A549 (cell line): ENCODE data around the gene ATP1A2. TPM values are rescaled to one million over a fixed set of nuclear protein-coding genes. Genes with fewer than 3 reads are reported as not detected.

Experiments used
- ATAC-seq, 2 experiments: fragments of 200-7000 bp in 1 of 2; fragments of >200 bp in 1 of 2; cut with Nextera tagmentation in 1 of 2; cut with Tn5 transposase in 1 of 2; 3 replicates each; pipeline versions ENCODE4 v1.8.0 to v1.9.1; 2018 to 2020; ENCODE audit warnings: mild to moderate bottlenecking in 1 of 2, moderate library complexity in 1 of 2
- CTCF ChIA-PET: fragments of 300-600 bp; sonication (Branson Sonifier 250); formaldehyde crosslinking; extraction: SDS; loops from one replicate; lab custom pipeline; 2021; ENCODE audit warnings: antibody characterized with exemption, inconsistent platforms; lab: Yijun Ruan, JAX
- POLR2A ChIA-PET: fragments of 350-600 bp; formaldehyde crosslinking; extraction: SDS; loops from one replicate; lab custom pipeline; 2021; ENCODE audit warnings: antibody characterized with exemption, inconsistent platforms; lab: Yijun Ruan, JAX
- DNase-seq, 2 experiments: peaks; one replicate each; pipeline versions ENCODE4 v3.0.0 to v3.0.0-alpha.2; 2011 to 2016; ENCODE audit warnings: low read depth in 1 of 2, low spot score in 1 of 2
- FAIRE-seq: peaks from 2 replicates; lab custom pipeline; 2011; peaks lifted over from hg19 to GRCh38; lab: Jason Lieb, UNC
- H3K27ac ChIP-seq, 2 experiments: fragments of >200 bp; sonication (Bioruptor Twin); formaldehyde crosslinking; 3 replicates each; pipeline ENCODE4 v1.5.1; 2016 to 2017
- H3K4me1 ChIP-seq: fragments of >200 bp; sonication (Bioruptor Twin); formaldehyde crosslinking; 3 replicates; pipeline ENCODE4 v1.6.1; 2016
- H3K4me2 ChIP-seq: fragments of >200 bp; sonication (Bioruptor Twin); formaldehyde crosslinking; 3 replicates; pipeline ENCODE4 v1.6.1; 2016
- H3K4me3 ChIP-seq: fragments of >200 bp; sonication (Bioruptor Twin); formaldehyde crosslinking; 3 replicates; pipeline ENCODE4 v1.5.1; 2016
- H3K9me3 ChIP-seq: fragments of >200 bp; sonication (Bioruptor Twin); formaldehyde crosslinking; 3 replicates; pipeline ENCODE4 v1.6.1; 2016
- BHLHE40 ChIP-seq: IDR thresholded peaks from 2 replicates; pipeline ENCODE4 v1.6.1; 2012; ENCODE audit warnings: low read depth, low read length, inconsistent platforms
- CEBPB ChIP-seq, 2 experiments: fragments of >200 bp in 1 of 2; sonication (Bioruptor Twin) in 1 of 2; formaldehyde crosslinking in 1 of 2; IDR thresholded peaks; 2 replicates each; pipeline ENCODE4 v1.6.1; 2012 to 2016
- CHD2 ChIP-seq: fragments of 150-350 bp; IDR thresholded peaks from 2 replicates; pipeline ENCODE4 v1.6.1; 2014; ENCODE audit warnings: low read length; ENCODE audit not compliant: partially characterized antibody
- EHF ChIP-seq: fragments of 250-450 bp; sonication (Bioruptor Pico); IDR thresholded peaks from 2 replicates; pipeline ENCODE4 v1.5.0; 2020; ENCODE audit warnings: mild to moderate bottlenecking
- EHMT2 ChIP-seq: fragments of 200-600 bp; sonication (generic); IDR thresholded peaks from 2 replicates; pipeline ENCODE4 v1.6.1; 2016; ENCODE audit warnings: antibody characterized with exemption, low read depth, mild to moderate bottlenecking, moderate library complexity
- FOSB ChIP-seq: fragments of 250-450 bp; sonication (Bioruptor Pico); IDR thresholded peaks from 2 replicates; pipeline ENCODE4 v1.5.0; 2020; ENCODE audit warnings: mild to moderate bottlenecking, moderate library complexity
- FOXS1 ChIP-seq: fragments of 250-450 bp; sonication (Bioruptor Pico); IDR thresholded peaks from 2 replicates; pipeline ENCODE4 v1.5.0; 2020; ENCODE audit warnings: mild to moderate bottlenecking, moderate library complexity
- HDAC2 ChIP-seq: fragments of 200-600 bp; sonication (generic); IDR thresholded peaks from 2 replicates; pipeline ENCODE4 v1.6.1; 2016
- HEYL ChIP-seq: fragments of 250-450 bp; sonication (Bioruptor Pico); IDR thresholded peaks from 2 replicates; pipeline ENCODE4 v1.8.0; 2021; ENCODE audit warnings: mild to moderate bottlenecking, moderate library complexity
- KDM1A ChIP-seq: fragments of 200-600 bp; sonication (generic); IDR thresholded peaks from 2 replicates; pipeline ENCODE4 v1.6.1; 2016; ENCODE audit warnings: low read depth, mild to moderate bottlenecking
- KDM5A ChIP-seq: fragments of 200-600 bp; sonication (generic); IDR thresholded peaks from 2 replicates; pipeline ENCODE4 v1.6.1; 2016; ENCODE audit warnings: antibody characterized with exemption, mild to moderate bottlenecking
- MYC ChIP-seq: IDR thresholded peaks from 2 replicates; pipeline ENCODE4 v1.6.1; 2012; ENCODE audit warnings: mild to moderate bottlenecking, inconsistent platforms, low read length, improper control_type of control experiment, borderline replicate concordance
- NFE2L2 ChIP-seq: fragments of 150-350 bp; conservative IDR thresholded peaks from 2 replicates; pipeline ENCODE4 v1.6.1; 2014; ENCODE audit warnings: low read length
- NPAS2 ChIP-seq: fragments of 250-450 bp; sonication (Bioruptor Pico); IDR thresholded peaks from 2 replicates; pipeline ENCODE4 v1.8.0; 2022; ENCODE audit warnings: mild to moderate bottlenecking, moderate library complexity, borderline replicate concordance
- NR3C1 ChIP-seq: fragments of >200 bp; sonication (Bioruptor Twin); formaldehyde crosslinking; IDR thresholded peaks from 3 replicates; pipeline ENCODE4 v1.6.1; 2017
- PHF8 ChIP-seq: fragments of 200-600 bp; sonication (generic); IDR thresholded peaks from 2 replicates; pipeline ENCODE4 v1.6.1; 2016; ENCODE audit warnings: low read depth, mild to moderate bottlenecking, antibody characterized with exemption, moderate library complexity, borderline replicate concordance
- POLR2A ChIP-seq: IDR thresholded peaks from 2 replicates; pipeline ENCODE4 v1.6.1; 2012; ENCODE audit warnings: mild to moderate bottlenecking, low read length
- POLR2AphosphoS2 ChIP-seq: conservative IDR thresholded peaks from 2 replicates; pipeline ENCODE4 v1.6.1; 2012; ENCODE audit warnings: low read length, improper control_type of control experiment, inconsistent platforms
- RCOR1 ChIP-seq: fragments of 150-350 bp; IDR thresholded peaks from 2 replicates; pipeline ENCODE4 v1.6.1; 2014; ENCODE audit warnings: antibody characterized with exemption, low read length, low read depth
- RFX5 ChIP-seq: fragments of 450-650 bp; IDR thresholded peaks from 2 replicates; pipeline ENCODE4 v1.7.1; 2014; ENCODE audit warnings: antibody characterized with exemption, mild to moderate bottlenecking, moderate library complexity
- SREBF2 ChIP-seq: fragments of 450-650 bp; IDR thresholded peaks from 2 replicates; pipeline ENCODE4 v1.6.1; 2014; ENCODE audit warnings: mild to moderate bottlenecking, moderate library complexity
- TFCP2L1 ChIP-seq: fragments of 250-450 bp; sonication (Bioruptor Pico); IDR thresholded peaks from 2 replicates; pipeline ENCODE4 v1.5.0; 2021; ENCODE audit warnings: mild to moderate bottlenecking
- ZNF302 ChIP-seq: fragments of 250-450 bp; sonication (Bioruptor Pico); IDR thresholded peaks from 2 replicates; pipeline ENCODE4 v1.9.0; 2021; ENCODE audit warnings: inconsistent platforms, mild to moderate bottlenecking, moderate library complexity
- WGBS: methylation state at CpG from one replicate; pipeline ENCODE4 v1.1.6; 2017; ENCODE audit errors: missing lambda C conversion rate; 5-methylcytosine and 5-hydroxymethylcytosine counted together
- polyA plus RNA-seq, 4 experiments: library from polyadenylated mRNA; depleted of rRNA in 3 of 4; stranded (reverse); fragments of >200 nt; fragmentation: RNase III in 1 of 4; extraction: RNeasy Plus Mini Kit Qiagen cat#74134 plus additional on column Dnase treatment in 1 of 4; gene quantifications; 2 replicates in 3 of 4; 3 replicates in 1 of 4; pipeline ENCODE4 v1.2.3, GENCODE V29; 2011 to 2017
- TF ChIP-seq, protein P1 (sequence below): fragments of >200 bp; sonication (Bioruptor Twin); formaldehyde crosslinking; IDR thresholded peaks from 3 replicates; pipeline ENCODE4 v1.6.1; 2016
- TF ChIP-seq, protein P2 (sequence below): IDR thresholded peaks from 2 replicates; pipeline ENCODE4 v1.6.1; 2012
- TF ChIP-seq, protein P3 (sequence below): fragments of 450-650 bp; IDR thresholded peaks from 2 replicates; pipeline ENCODE4 v1.6.1; 2014; ENCODE audit warnings: antibody characterized with exemption
- TF ChIP-seq, protein P4 (sequence below): IDR thresholded peaks from 2 replicates; pipeline ENCODE4 v1.6.1; 2012
- TF ChIP-seq, protein P5 (sequence below): fragments of >200 bp; sonication (Bioruptor Twin); formaldehyde crosslinking; IDR thresholded peaks from 3 replicates; pipeline ENCODE4 v1.5.1; 2016

The ATP1A2 gene
- polyA plus RNA-seq, 2 of the 4 experiments (the other 2 are of a cell fraction), result 0.09 TPM; not detected in 1

DNA sequence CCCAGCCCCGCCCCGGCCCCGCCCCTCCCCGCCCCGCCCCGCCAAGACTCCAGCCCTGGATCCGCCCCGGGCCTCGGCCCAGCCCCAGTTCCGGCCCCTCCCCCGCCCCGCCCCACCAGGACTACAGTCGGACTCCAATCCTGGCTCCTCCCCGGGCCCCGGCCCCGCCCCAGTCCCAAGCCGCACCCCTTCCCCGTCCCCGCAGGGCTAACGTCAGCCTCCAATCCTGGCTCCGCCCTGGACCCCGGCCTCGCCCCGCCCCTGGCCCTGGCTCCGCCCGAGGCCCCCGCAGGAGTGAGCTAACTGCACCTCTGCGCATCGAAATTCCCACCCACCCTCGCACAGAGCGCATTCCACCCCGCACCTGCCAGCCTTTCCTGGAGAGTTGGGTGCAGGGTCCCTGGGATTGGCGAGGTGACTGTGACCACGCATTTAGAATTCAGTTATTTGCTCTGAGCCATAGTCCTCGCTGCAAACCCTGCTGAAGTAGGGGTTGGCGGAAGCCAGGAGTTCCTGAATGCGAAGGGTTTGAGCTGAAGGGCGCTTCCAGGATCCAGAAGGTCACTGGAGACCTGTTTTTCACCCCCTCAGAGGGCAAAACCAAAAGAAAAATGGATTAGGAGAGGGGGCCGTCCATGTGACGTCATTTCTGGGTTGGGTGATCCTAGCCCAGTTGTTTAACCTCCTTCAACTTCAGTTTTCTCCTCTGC lies 16.6 kb upstream of the ATP1A2 start:
- no peak for FAIRE-seq
- peak overlapping the region; percentile 97 for H3K4me2 ChIP-seq
- TF ChIP-seq, protein P1, sequence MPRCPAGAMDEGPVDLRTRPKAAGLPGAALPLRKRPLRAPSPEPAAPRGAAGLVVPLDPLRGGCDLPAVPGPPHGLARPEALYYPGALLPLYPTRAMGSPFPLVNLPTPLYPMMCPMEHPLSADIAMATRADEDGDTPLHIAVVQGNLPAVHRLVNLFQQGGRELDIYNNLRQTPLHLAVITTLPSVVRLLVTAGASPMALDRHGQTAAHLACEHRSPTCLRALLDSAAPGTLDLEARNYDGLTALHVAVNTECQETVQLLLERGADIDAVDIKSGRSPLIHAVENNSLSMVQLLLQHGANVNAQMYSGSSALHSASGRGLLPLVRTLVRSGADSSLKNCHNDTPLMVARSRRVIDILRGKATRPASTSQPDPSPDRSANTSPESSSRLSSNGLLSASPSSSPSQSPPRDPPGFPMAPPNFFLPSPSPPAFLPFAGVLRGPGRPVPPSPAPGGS, result no peak
- TF ChIP-seq SREBF2, result no peak
- no peak for TF ChIP-seq NFE2L2
- TF ChIP-seq EHF, result no peak
- no peak for TF ChIP-seq HEYL (CRISPR knock-in tag)
- TF ChIP-seq POLR2A, result peak; percentile 17; the same call in 1 of the 2 replicates
- no peak for TF ChIP-seq EHMT2
- TF ChIP-seq BHLHE40, result no peak
- peak; percentile 36; the same call in 1 of the 2 replicates for TF ChIP-seq PHF8
- TF ChIP-seq TFCP2L1, result no peak
- no peak for TF ChIP-seq NR3C1
- TF ChIP-seq CHD2, result no peak
- TF ChIP-seq NPAS2 (CRISPR knock-in tag), result no peak
- TF ChIP-seq, protein P2, sequence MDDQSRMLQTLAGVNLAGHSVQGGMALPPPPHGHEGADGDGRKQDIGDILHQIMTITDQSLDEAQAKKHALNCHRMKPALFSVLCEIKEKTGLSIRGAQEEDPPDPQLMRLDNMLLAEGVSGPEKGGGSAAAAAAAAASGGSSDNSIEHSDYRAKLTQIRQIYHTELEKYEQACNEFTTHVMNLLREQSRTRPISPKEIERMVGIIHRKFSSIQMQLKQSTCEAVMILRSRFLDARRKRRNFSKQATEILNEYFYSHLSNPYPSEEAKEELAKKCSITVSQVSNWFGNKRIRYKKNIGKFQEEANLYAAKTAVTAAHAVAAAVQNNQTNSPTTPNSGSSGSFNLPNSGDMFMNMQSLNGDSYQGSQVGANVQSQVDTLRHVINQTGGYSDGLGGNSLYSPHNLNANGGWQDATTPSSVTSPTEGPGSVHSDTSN, result 0 out of 2 replicates have a peak, but pooled peaks have one; percentile 3
- TF ChIP-seq FOSB (CRISPR knock-in tag), result no peak
- no peak for TF ChIP-seq HDAC2
- TF ChIP-seq, all 56 proteins: peak for 3
- ChIA-PET POLR2A (no interaction called here), CTCF (interaction anchor here (1.2 to 6.0 kb wide), 4 partner anchors 13 to 193 kb away, joined by 4 to 80 read pairs (median 15); no protein-coding TSS in a partner anchor)
- ATAC-seq (peak; percentile 80 to 89), DNase-seq (peak; percentile 92)
- peak overlapping the region; percentile 74 to 82 for H3K27ac ChIP-seq
- no peaks in the 10 kb centered on the region for H3K9me3 ChIP-seq
- WGBS, result 7% methylated on average over 8 of the region's 40 CpGs
- H3K4me3 ChIP-seq, result peak overlapping the region; percentile 83
- peaks cover 37% of the 10 kb centered on the region for H3K4me1 ChIP-seq

DNA sequence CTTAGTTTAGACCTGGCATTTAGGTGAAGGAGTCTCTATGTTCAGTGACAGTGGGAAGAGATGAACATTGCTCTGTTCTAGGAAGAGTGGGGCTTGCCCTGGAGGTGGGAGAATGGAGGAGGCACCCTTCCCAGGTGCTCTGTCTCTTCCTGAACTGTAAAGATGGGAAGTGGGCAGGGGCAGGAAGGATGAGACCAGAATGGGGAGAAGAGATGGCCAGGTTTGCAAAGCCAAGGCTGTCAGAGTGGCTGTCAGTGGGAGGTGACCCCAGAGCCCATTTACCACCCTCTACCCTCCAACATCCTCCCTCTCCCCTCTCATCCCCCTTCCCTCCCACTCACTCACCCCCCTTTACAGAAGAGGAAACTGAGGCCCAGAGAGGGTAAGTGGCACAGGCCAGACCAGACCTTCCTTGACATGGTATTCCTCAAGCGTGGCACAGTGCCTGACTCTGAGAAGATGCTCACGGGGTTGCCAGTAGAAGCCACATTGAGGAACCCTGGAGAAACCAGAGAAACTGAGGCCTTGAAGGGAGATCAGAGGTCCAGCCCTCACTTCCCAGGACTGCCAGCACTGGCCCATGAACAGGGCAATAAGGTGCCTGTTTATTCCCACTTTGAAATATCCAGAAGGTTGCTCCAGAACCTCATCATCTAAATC lies 15.7 kb upstream of the ATP1A2 start:
- no peak for TF ChIP-seq KDM1A
- no peak for TF ChIP-seq FOSB (CRISPR knock-in tag)
- TF ChIP-seq, protein P3, sequence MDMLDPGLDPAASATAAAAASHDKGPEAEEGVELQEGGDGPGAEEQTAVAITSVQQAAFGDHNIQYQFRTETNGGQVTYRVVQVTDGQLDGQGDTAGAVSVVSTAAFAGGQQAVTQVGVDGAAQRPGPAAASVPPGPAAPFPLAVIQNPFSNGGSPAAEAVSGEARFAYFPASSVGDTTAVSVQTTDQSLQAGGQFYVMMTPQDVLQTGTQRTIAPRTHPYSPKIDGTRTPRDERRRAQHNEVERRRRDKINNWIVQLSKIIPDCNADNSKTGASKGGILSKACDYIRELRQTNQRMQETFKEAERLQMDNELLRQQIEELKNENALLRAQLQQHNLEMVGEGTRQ, result no peak
- no peak for TF ChIP-seq CEBPB (IDR thresholded peaks at IDR 0.05)
- TF ChIP-seq RFX5, result no peak
- no peak for TF ChIP-seq HDAC2
- TF ChIP-seq, protein P4, sequence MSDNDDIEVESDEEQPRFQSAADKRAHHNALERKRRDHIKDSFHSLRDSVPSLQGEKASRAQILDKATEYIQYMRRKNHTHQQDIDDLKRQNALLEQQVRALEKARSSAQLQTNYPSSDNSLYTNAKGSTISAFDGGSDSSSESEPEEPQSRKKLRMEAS, result no peak
- TF ChIP-seq, protein P5, sequence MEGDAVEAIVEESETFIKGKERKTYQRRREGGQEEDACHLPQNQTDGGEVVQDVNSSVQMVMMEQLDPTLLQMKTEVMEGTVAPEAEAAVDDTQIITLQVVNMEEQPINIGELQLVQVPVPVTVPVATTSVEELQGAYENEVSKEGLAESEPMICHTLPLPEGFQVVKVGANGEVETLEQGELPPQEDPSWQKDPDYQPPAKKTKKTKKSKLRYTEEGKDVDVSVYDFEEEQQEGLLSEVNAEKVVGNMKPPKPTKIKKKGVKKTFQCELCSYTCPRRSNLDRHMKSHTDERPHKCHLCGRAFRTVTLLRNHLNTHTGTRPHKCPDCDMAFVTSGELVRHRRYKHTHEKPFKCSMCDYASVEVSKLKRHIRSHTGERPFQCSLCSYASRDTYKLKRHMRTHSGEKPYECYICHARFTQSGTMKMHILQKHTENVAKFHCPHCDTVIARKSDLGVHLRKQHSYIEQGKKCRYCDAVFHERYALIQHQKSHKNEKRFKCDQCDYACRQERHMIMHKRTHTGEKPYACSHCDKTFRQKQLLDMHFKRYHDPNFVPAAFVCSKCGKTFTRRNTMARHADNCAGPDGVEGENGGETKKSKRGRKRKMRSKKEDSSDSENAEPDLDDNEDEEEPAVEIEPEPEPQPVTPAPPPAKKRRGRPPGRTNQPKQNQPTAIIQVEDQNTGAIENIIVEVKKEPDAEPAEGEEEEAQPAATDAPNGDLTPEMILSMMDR, result no peak
- no peak for TF ChIP-seq NR3C1
- TF ChIP-seq, protein P1, result no peak
- no peak for TF ChIP-seq POLR2AphosphoS2
- TF ChIP-seq ZNF302, result no peak
- no peak for TF ChIP-seq KDM5A
- no peak for TF ChIP-seq EHF
- no peak for TF ChIP-seq FOXS1 (CRISPR knock-in tag)
- no peak for TF ChIP-seq RCOR1
- TF ChIP-seq MYC, result no peak
- no peak for TF ChIP-seq EHMT2
- no peak for DNase-seq
- FAIRE-seq, result no peak
- H3K27ac ChIP-seq, result 0 out of 6 replicates have a peak overlapping the region, but pooled peaks of 1 of the 2 experiments have one; percentile 11
- ChIA-PET POLR2A (no interaction called here), CTCF (interaction anchor here (1.0 to 12.1 kb wide), 23 partner anchors 14 to 277 kb away, joined by 4 to 222 read pairs (median 22); partner anchors contain the start of genes ATP1A2, CASQ1, KCNJ9 and PEA15)
- no peak overlapping the region for H3K4me3 ChIP-seq
- 79% methylated on average over 2 of the region's 2 CpGs for WGBS
- peaks cover 37% of the 10 kb centered on the region for H3K4me1 ChIP-seq
- ATAC-seq, result no peak
- peak overlapping the region; percentile 97 for H3K4me2 ChIP-seq
- H3K9me3 ChIP-seq, result no peaks in the 10 kb centered on the region
